Brain microvascular endothelial cell (primary cell): Measurements from ENCODE around the gene G2E3.

ENCODE experiments used
- DNase-seq: peaks from one replicate; pipeline ENCODE4 v3.0.0-alpha.2; 2020
- H3K27ac ChIP-seq: fragments of 250-450 bp; sonication (Bioruptor Pico); 2 replicates; pipeline ENCODE4 v1.5.1; 2020; ENCODE audit warnings: mild to moderate bottlenecking, moderate library complexity
- H3K27me3 ChIP-seq: fragments of 250-450 bp; sonication (Bioruptor Pico); replicated peaks from 2 replicates; pipeline ENCODE4 v1.5.1; 2020; ENCODE audit warnings: mild to moderate bottlenecking
- H3K36me3 ChIP-seq: fragments of 250-450 bp; sonication (Bioruptor Pico); replicated peaks from 2 replicates; pipeline ENCODE4 v1.5.1; 2020; ENCODE audit warnings: mild to moderate bottlenecking
- H3K4me3 ChIP-seq: 2 replicates; pipeline ENCODE4 v1.5.1; 2011; ENCODE audit warnings: low read depth, mild to moderate bottlenecking, control low read depth, low read length, moderate library complexity
- CTCF ChIP-seq: IDR thresholded peaks from 2 replicates; pipeline ENCODE4 v1.5.1; 2011; ENCODE audit warnings: low read depth, mild to moderate bottlenecking, moderate library complexity, low read length, control low read depth, inconsistent platforms; ENCODE audit errors: missing control alignments
- in situ Hi-C: cut with HindIII; loops from 2 replicates; pipeline ENCODE4 v1.10.0; 2017; ENCODE audit warnings: low sequenced_read_pairs, low pct_ligation_motif_present

Gene G2E3

GRCh38 chr14:30584058-30584630 lies 25.2 kb downstream of the G2E3 start:
- in situ Hi-C loops: no loop called here
- TF ChIP-seq CTCF: no peak
- no peak for DNase-seq
- H3K27me3 ChIP-seq: no peaks in the 10 kb centered on the region
- no peak overlapping the region for H3K4me3 ChIP-seq
- no peak overlapping the region for H3K27ac ChIP-seq
- H3K36me3 ChIP-seq: no peaks in the 10 kb centered on the region

- in situ Hi-C loops: no loop called here
- H3K27me3 ChIP-seq: no peaks in the 10 kb centered on the region
- H3K4me3 ChIP-seq: no peak overlapping the region
- no peak for DNase-seq
- TF ChIP-seq CTCF: no peak
- H3K36me3 ChIP-seq: peaks cover 7% of the 10 kb centered on the region
- no peak overlapping the region for H3K27ac ChIP-seq
These were observed 26.2 kb downstream of the G2E3 start for GRCh38 chr14:30585204-30585603.

- in situ Hi-C loops: no loop called here
- no peak overlapping the region for H3K27ac ChIP-seq
- H3K27me3 ChIP-seq: no peaks in the 10 kb centered on the region
- no peak overlapping the region for H3K4me3 ChIP-seq
- no peak for TF ChIP-seq CTCF
- H3K36me3 ChIP-seq: peaks cover 19% of the 10 kb centered on the region
- DNase-seq: no peak
These were observed 28.2 kb downstream of the G2E3 start for GRCh38 chr14:30587141-30587540.

GRCh38 chr14:30588873-30589272 lies 29.9 kb downstream of the G2E3 start:
- in situ Hi-C loops: no loop called here
- H3K36me3 ChIP-seq: peaks cover 19% of the 10 kb centered on the region
- H3K27ac ChIP-seq: no peak overlapping the region
- H3K27me3 ChIP-seq: no peaks in the 10 kb centered on the region
- TF ChIP-seq CTCF: no peak
- no peak overlapping the region for H3K4me3 ChIP-seq
- no peak for DNase-seq

- in situ Hi-C loops: no loop called here
- TF ChIP-seq CTCF: no peak
- Histone ChIP-seq H3K4me3 (no peak overlapping the region), H3K36me3 (peaks cover 27% of the 10 kb centered on the region), H3K27me3 (no peaks in the 10 kb centered on the region), H3K27ac (no peak overlapping the region)
- no peak for DNase-seq
These were observed 38.0 kb downstream of the G2E3 start for GRCh38 chr14:30596935-30597334.

GRCh38 chr14:30597504-30597903 lies 38.5 kb downstream of the G2E3 start:
- Histone ChIP-seq H3K27ac (no peak overlapping the region), H3K4me3 (no peak overlapping the region), H3K27me3 (no peaks in the 10 kb centered on the region), H3K36me3 (peaks cover 27% of the 10 kb centered on the region)
- DNase-seq: no peak
- in situ Hi-C loops: no loop called here
- TF ChIP-seq CTCF: no peak
